Trophoblast cell (in vitro differentiated cells and primary cell): Measurements from ENCODE around the gene RNU6-9.

ENCODE experiments used
- DNase-seq, 2 donors: peaks; one replicate each; pipeline ENCODE4 v3.0.0-alpha.2; 2016
- H2AFZ ChIP-seq: 2 replicates; pipeline ENCODE4 v1.6.1; 2013; ENCODE audit warnings: low read length, moderate library complexity, mild to moderate bottlenecking; ENCODE audit not compliant: insufficient read depth, poor library complexity
- H2AK5ac ChIP-seq: 2 replicates; pipeline ENCODE4 v1.6.1; 2013; ENCODE audit warnings: mild to moderate bottlenecking, low read length
- H2BK120ac ChIP-seq: 2 replicates; pipeline ENCODE4 v1.6.1; 2013; ENCODE audit warnings: low read length, mild to moderate bottlenecking, moderate library complexity; ENCODE audit not compliant: insufficient read depth, poor library complexity
- H2BK12ac ChIP-seq: 2 replicates; pipeline ENCODE4 v1.6.1; 2013; ENCODE audit warnings: mild to moderate bottlenecking, low read length, moderate library complexity
- H2BK5ac ChIP-seq: 2 replicates; pipeline ENCODE4 v1.6.1; 2013; ENCODE audit warnings: low read length, low read depth, moderate library complexity, mild to moderate bottlenecking; ENCODE audit not compliant: poor library complexity
- H3K14ac ChIP-seq: 2 replicates; pipeline ENCODE4 v1.6.1; 2013; ENCODE audit warnings: mild to moderate bottlenecking, low read length
- H3K18ac ChIP-seq: 2 replicates; pipeline ENCODE4 v1.6.1; 2013; ENCODE audit warnings: mild to moderate bottlenecking, low read length
- H3K23ac ChIP-seq: 2 replicates; pipeline ENCODE4 v1.6.1; 2013; ENCODE audit warnings: low read length
- H3K27ac ChIP-seq: 2 replicates; pipeline ENCODE4 v1.5.1; 2013; ENCODE audit warnings: low read depth, mild to moderate bottlenecking, inconsistent platforms, low read length, moderate library complexity
- H3K27me3 ChIP-seq: 2 replicates; pipeline ENCODE4 v1.6.1; 2013; ENCODE audit warnings: inconsistent platforms, mild to moderate bottlenecking, low read length, moderate library complexity; ENCODE audit not compliant: insufficient read depth
- H3K36me3 ChIP-seq, 2 experiments: 1 replicate in 1 of 2; 2 replicates in 1 of 2; pipeline ENCODE4 v1.6.1; 2013; ENCODE audit warnings: low read length in 2 of 2, mild to moderate bottlenecking in 2 of 2, moderate library complexity in 1 of 2; ENCODE audit not compliant: insufficient read depth in 2 of 2, control insufficient read depth in 1 of 2
- H3K4ac ChIP-seq: 2 replicates; pipeline ENCODE4 v1.6.1; 2013; ENCODE audit warnings: low read depth, mild to moderate bottlenecking, low read length, moderate library complexity
- H3K4me1 ChIP-seq, 2 experiments: 1 replicate in 1 of 2; 2 replicates in 1 of 2; pipeline ENCODE4 v1.6.1; 2013; ENCODE audit warnings: low read length in 2 of 2, mild to moderate bottlenecking in 2 of 2, moderate library complexity in 1 of 2; ENCODE audit not compliant: insufficient read depth in 2 of 2, control insufficient read depth in 1 of 2
- H3K4me2 ChIP-seq: 2 replicates; pipeline ENCODE4 v1.6.1; 2013; ENCODE audit warnings: inconsistent platforms, mild to moderate bottlenecking, low read length, moderate library complexity
- H3K4me3 ChIP-seq: 2 replicates; pipeline ENCODE4 v1.5.1; 2013; ENCODE audit warnings: mild to moderate bottlenecking, low read depth, low read length, inconsistent platforms
- H3K79me1 ChIP-seq: one replicate; pipeline ENCODE4 v1.6.1; 2013; ENCODE audit warnings: low read length
- H3K79me2 ChIP-seq: 2 replicates; pipeline ENCODE4 v1.6.1; 2013; ENCODE audit warnings: low read length, mild to moderate bottlenecking; ENCODE audit not compliant: control insufficient read depth, insufficient read depth, poor library complexity
- H3K9ac ChIP-seq: 2 replicates; pipeline ENCODE4 v1.6.1; 2013; ENCODE audit warnings: mild to moderate bottlenecking, low read length
- H3K9me3 ChIP-seq: 2 replicates; pipeline ENCODE4 v1.6.1; 2013; ENCODE audit warnings: low read depth, mild to moderate bottlenecking, control low read depth, inconsistent platforms, low read length; ENCODE audit not compliant: insufficient read depth
- H4K12ac ChIP-seq: 2 replicates; pipeline ENCODE4 v1.6.1; 2013; ENCODE audit warnings: low read depth, mild to moderate bottlenecking, low read length, moderate library complexity
- H4K8ac ChIP-seq: 2 replicates; pipeline ENCODE4 v1.6.1; 2013; ENCODE audit warnings: low read depth, mild to moderate bottlenecking, low read length, moderate library complexity
- H4K91ac ChIP-seq: one replicate; pipeline ENCODE4 v1.6.1; 2013; ENCODE audit warnings: low read depth, mild to moderate bottlenecking, low read length, moderate library complexity
- WGBS: extraction: QIAGEN DNeasy Blood & Tissue Kit; methylation state at CpG from one replicate; pipeline ENCODE4 v1.1.7; 2013; ENCODE audit warnings: missing lambda C conversion rate; ENCODE audit not compliant: insufficient read length, insufficient coverage; ENCODE audit errors: extremely low coverage; 5-methylcytosine and 5-hydroxymethylcytosine counted together

RNU6-9 gene

DNA sequence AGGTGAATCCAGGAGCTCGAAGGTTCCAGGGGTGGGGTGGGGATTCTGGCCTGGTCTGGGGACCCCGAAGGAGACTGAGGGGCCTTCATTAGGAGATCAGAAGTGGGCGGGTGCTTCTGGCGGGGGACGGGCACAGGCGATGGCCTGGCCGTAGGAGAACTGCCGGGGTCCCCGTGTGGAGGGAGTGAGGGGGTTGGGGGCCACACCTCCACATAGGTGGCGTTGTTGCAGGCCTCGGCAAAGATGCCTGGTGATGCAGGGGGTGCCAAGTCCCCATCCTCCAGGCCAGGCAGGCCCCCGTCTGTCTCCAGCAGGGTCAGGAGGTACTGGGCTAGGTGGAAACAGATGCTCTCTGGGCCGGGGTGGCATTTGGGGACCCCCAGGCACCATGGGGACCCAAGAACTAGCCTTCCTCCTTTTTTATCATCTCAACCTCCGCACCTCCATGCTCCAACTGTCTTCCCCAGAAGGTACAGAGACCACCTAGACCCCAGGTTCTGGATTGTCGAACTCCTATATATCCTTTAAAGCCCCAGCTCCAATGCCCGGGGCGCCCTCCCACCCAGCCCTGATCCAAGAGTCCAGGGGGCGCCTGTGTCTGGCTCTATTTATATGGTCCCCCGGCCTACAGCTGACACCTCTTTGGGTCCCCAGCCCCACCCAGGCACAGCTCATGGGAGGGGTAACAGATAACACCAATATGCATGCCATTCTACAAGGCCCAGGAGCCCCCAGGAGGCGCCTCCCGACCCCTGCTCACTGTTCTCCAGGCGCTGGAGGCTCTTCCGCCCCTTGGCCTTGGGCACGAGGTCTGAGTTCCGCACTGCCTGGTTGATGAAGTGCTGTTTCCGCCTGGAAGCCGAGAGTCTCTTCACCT, 8.2 kb downstream of the RNU6-9 start:
- H3K23ac ChIP-seq = no peak overlapping the region
- no peaks in the 10 kb centered on the region for H3K79me2 ChIP-seq
- H2BK12ac ChIP-seq = no peak overlapping the region
- H2AFZ ChIP-seq = no peak overlapping the region
- H2BK5ac ChIP-seq = no peak overlapping the region
- H3K27me3 ChIP-seq = no peaks in the 10 kb centered on the region
- no peak overlapping the region for H4K91ac ChIP-seq
- no peak overlapping the region for H2AK5ac ChIP-seq
- no peaks in the 10 kb centered on the region for H3K79me1 ChIP-seq
- H3K14ac ChIP-seq = no peak overlapping the region
- H3K4me1 ChIP-seq = no peaks in the 10 kb centered on the region
- peaks cover 35 to 38% of the 10 kb centered on the region in 2 experiments for H3K36me3 ChIP-seq
- DNase-seq = no peak
- H3K9me3 ChIP-seq = peaks cover 3% of the 10 kb centered on the region
- H4K8ac ChIP-seq = no peak overlapping the region
- H3K18ac ChIP-seq = no peak overlapping the region
- H3K4me3 ChIP-seq = no peak overlapping the region
- H3K4ac ChIP-seq = no peak overlapping the region
- no peak overlapping the region for H2BK120ac ChIP-seq
- no peak overlapping the region for H4K12ac ChIP-seq
- no CpG with 5 or more reads among the region's 27 CpGs for WGBS
- no peak overlapping the region for H3K9ac ChIP-seq
- H3K4me2 ChIP-seq = no peak overlapping the region
- H3K27ac ChIP-seq = no peak overlapping the region

DNA sequence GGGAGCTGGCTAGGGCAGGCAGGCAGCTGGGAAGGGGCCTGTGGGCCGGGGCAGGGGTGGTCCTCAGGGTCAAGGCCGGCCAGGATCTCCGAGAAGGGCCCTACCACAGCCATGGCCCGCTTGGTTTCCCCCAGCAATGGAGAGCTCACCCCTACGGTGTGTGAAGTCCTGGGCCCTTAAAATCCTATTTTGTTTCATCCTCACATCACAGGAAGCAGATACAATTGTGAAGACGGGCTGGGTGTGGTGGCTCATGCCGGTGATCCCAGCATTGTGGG, 8.7 kb downstream of the RNU6-9 start:
- Histone ChIP-seq H3K9ac (no peak overlapping the region), H3K4me2 (no peak overlapping the region), H2BK120ac (no peak overlapping the region), H3K4me3 (no peak overlapping the region), H3K79me2 (no peaks in the 10 kb centered on the region), H3K79me1 (no peaks in the 10 kb centered on the region), H3K23ac (no peak overlapping the region), H4K8ac (no peak overlapping the region), H2AK5ac (no peak overlapping the region), H3K4ac (no peak overlapping the region), H3K14ac (no peak overlapping the region), H3K27me3 (no peaks in the 10 kb centered on the region), H4K12ac (no peak overlapping the region), H2BK5ac (no peak overlapping the region), H3K27ac (no peak overlapping the region), H3K18ac (no peak overlapping the region), H2BK12ac (no peak overlapping the region), H2AFZ (no peak overlapping the region), H3K4me1 (no peaks in the 10 kb centered on the region), H4K91ac (no peak overlapping the region), H3K9me3 (peaks cover 3% of the 10 kb centered on the region), H3K36me3 (peaks cover 31 to 34% of the 10 kb centered on the region in 2 experiments)
- no peak for DNase-seq
- no CpG with 5 or more reads among the region's 7 CpGs for WGBS

DNA sequence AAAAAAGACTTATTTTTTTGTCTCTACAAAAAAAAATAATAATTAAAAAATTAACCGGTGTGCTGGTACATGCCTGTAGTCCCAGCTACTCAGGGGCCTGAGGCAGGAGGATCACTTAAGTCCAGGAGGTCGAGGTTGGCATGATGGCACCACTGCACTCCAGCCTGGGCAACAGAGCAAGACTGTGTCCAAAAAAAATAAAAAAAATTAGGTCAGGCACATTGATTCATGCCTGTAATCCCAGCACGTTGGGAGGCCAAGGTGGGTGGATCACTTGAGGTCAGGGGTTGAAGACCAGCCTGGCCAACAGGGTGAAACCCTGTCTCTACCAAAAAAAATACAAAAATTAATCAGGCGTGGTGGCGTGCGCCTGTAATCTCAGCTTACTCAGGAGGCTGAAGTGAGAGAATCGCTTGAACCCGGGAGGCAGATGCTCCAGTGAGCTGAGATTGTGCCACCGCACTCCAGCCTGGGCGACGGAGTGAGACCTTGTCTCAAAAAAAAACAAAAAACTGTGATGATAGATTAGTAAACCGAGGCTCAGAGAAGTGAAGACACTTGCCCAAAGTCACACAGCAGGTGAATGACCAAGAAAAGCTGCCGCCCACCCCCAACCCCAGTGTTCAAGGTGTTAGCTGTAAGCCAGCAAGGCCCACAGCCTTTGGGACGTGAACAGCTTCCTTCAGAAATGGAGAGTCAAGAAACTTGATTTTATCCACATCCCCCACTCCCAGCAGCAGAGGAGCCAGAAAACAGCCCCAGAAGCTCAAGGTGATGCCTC, 9.4 kb downstream of the RNU6-9 start:
- Histone ChIP-seq H2BK12ac (no peak overlapping the region), H3K14ac (no peak overlapping the region), H3K4ac (no peak overlapping the region), H3K9me3 (peaks cover 3% of the 10 kb centered on the region), H4K8ac (no peak overlapping the region), H2AFZ (no peak overlapping the region), H3K79me1 (no peaks in the 10 kb centered on the region), H3K79me2 (no peaks in the 10 kb centered on the region), H4K91ac (no peak overlapping the region), H4K12ac (no peak overlapping the region), H2BK120ac (no peak overlapping the region), H2AK5ac (no peak overlapping the region), H3K27me3 (no peaks in the 10 kb centered on the region), H3K4me3 (no peak overlapping the region), H3K23ac (no peak overlapping the region), H3K27ac (no peak overlapping the region), H3K36me3 (peaks cover 27 to 28% of the 10 kb centered on the region in 2 experiments), H3K4me2 (no peak overlapping the region), H3K18ac (no peak overlapping the region), H3K4me1 (no peaks in the 10 kb centered on the region), H3K9ac (no peak overlapping the region), H2BK5ac (no peak overlapping the region)
- WGBS = no CpG with 5 or more reads among the region's 14 CpGs
- DNase-seq = no peak

DNA sequence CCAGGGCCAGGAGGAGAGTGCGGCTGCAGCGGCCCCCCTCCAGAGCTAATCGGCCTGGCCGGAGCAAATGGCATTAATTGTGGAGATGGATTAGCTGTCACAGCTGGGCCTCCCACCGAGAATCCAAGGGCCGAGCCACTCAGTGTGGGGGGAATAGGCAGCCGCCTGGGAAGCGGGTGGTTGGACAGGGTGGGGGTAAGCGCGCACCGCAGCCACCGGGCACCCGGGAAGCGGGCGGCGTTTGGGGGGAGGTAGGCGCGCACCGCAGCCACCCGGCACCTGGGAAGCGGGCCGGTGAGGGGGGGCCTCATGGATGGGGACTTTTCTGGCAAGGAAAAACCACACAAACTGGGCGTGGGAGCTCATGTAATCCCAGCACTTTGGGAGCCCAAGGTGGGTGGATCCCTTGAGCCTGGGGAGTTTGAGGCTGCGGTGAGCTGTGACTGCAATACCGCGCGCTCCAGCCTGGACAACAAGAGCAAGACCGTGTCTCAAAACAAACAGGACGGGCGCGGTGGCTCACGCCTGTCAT, 10.0 kb downstream of the RNU6-9 start:
- Histone ChIP-seq H3K4me3 (no peak overlapping the region), H4K8ac (no peak overlapping the region), H3K36me3 (peaks cover 25 to 27% of the 10 kb centered on the region in 2 experiments), H3K79me2 (no peaks in the 10 kb centered on the region), H4K12ac (no peak overlapping the region), H3K4ac (no peak overlapping the region), H3K27me3 (no peaks in the 10 kb centered on the region), H2AK5ac (no peak overlapping the region), H2BK120ac (no peak overlapping the region), H3K18ac (no peak overlapping the region), H3K9ac (no peak overlapping the region), H3K23ac (no peak overlapping the region), H3K9me3 (peaks cover 3% of the 10 kb centered on the region), H2AFZ (no peak overlapping the region), H2BK5ac (no peak overlapping the region), H3K14ac (no peak overlapping the region), H3K27ac (no peak overlapping the region), H4K91ac (no peak overlapping the region), H3K4me2 (no peak overlapping the region), H3K79me1 (no peaks in the 10 kb centered on the region), H2BK12ac (no peak overlapping the region), H3K4me1 (no peaks in the 10 kb centered on the region)
- no CpG with 5 or more reads among the region's 32 CpGs for WGBS
- DNase-seq = no peak
